OCI-LY7 (cell line): ENCODE results near the gene CREB3. TPM values are rescaled to one million over a fixed set of nuclear protein-coding genes. Genes with fewer than 3 reads are reported as not detected.

Experiments used
- BruUV-seq: library from RNA; stranded (reverse); fragments of 400-500 nt; replicated peaks from 2 replicates; lab custom pipeline; 2021; lab: Mats Ljungman, UMichigan
- CTCF ChIA-PET: fragments of 300-600 bp; sonication (Branson Sonifier 250); formaldehyde crosslinking; loops from one replicate; lab custom pipeline; 2022; ENCODE audit warnings: antibody characterized with exemption; ENCODE audit not compliant: unreplicated experiment; lab: Charles Lee
- POLR2A ChIA-PET: fragments of 300-600 bp; sonication (Branson Sonifier 250); formaldehyde crosslinking; loops from one replicate; lab custom pipeline; 2022; ENCODE audit warnings: antibody characterized with exemption; lab: Charles Lee
- DNase-seq: peaks from one replicate; pipeline ENCODE4 v3.0.0-alpha.2; 2015; ENCODE audit warnings: low spot score
- H2AFZ ChIP-seq: fragments of 200-600 bp; sonication (generic), shearing (Covaris generic); 2 replicates; pipeline ENCODE4 v1.6.1; 2014; ENCODE audit warnings: mild to moderate bottlenecking, antibody characterized with exemption, low read length, moderate library complexity
- H3K27ac ChIP-seq: fragments of 200-600 bp; sonication (generic); 2 replicates; pipeline ENCODE4 v1.5.1; 2014; ENCODE audit warnings: mixed run types, low read depth, mild to moderate bottlenecking, moderate library complexity, low read length, inconsistent platforms; ENCODE audit not compliant: poor library complexity, severe bottlenecking
- H3K36me3 ChIP-seq: fragments of 200-600 bp; sonication (generic); 2 replicates; pipeline ENCODE4 v1.6.1; 2014; ENCODE audit warnings: mild to moderate bottlenecking, antibody characterized with exemption, low read length, moderate library complexity, mixed read lengths; ENCODE audit not compliant: insufficient read depth
- H3K4me1 ChIP-seq: fragments of 200-600 bp; sonication (generic); 2 replicates; pipeline ENCODE4 v1.5.1; 2014; ENCODE audit warnings: mild to moderate bottlenecking, low read length; ENCODE audit not compliant: insufficient read depth, poor library complexity, severe bottlenecking
- H3K4me2 ChIP-seq: fragments of 200-600 bp; sonication (generic); 2 replicates; pipeline ENCODE4 v1.6.1; 2014; ENCODE audit warnings: mild to moderate bottlenecking, low read length
- H3K4me3 ChIP-seq: fragments of 200-600 bp; sonication (generic); 2 replicates; pipeline ENCODE4 v1.5.1; 2014; ENCODE audit warnings: mild to moderate bottlenecking, low read depth, low read length; ENCODE audit not compliant: poor library complexity, severe bottlenecking
- H3K79me2 ChIP-seq: fragments of 200-600 bp; sonication (generic); 2 replicates; pipeline ENCODE4 v1.6.1; 2016; ENCODE audit warnings: low read depth, mild to moderate bottlenecking, low read length, moderate library complexity, mixed read lengths; ENCODE audit not compliant: insufficient read depth
- H3K9me2 ChIP-seq: fragments of 200-600 bp; sonication (generic); 2 replicates; pipeline ENCODE4 v1.6.1; 2016; ENCODE audit warnings: mild to moderate bottlenecking, low read length, mixed read lengths; ENCODE audit not compliant: insufficient read depth
- H3K9me3 ChIP-seq: fragments of 200-600 bp; sonication (generic); 2 replicates; pipeline ENCODE4 v1.6.1; 2014; ENCODE audit warnings: mild to moderate bottlenecking, mixed run types, low read length, mixed read lengths
- H4K20me1 ChIP-seq: fragments of 200-600 bp; sonication (generic); 2 replicates; pipeline ENCODE4 v1.6.1; 2014; ENCODE audit warnings: mild to moderate bottlenecking, antibody characterized with exemption, low read length, moderate library complexity, mixed read lengths; ENCODE audit not compliant: insufficient read depth
- CTCF ChIP-seq: fragments of 200-600 bp; sonication (generic); conservative IDR thresholded peaks from 2 replicates; pipeline ENCODE4 v1.5.1; 2014; ENCODE audit warnings: mild to moderate bottlenecking, antibody characterized with exemption, low read length, moderate library complexity, mixed read lengths
- EZH2phosphoT487 ChIP-seq: fragments of 200-600 bp; sonication (generic); IDR thresholded peaks from 2 replicates; pipeline ENCODE4 v1.6.1; 2018; ENCODE audit warnings: low read depth, borderline replicate concordance, mild to moderate bottlenecking, mixed run types, antibody characterized with exemption, low read length, moderate library complexity, mixed read lengths
- intact Hi-C: fragments of 100-400 bp; cut with micrococcal nuclease; formaldehyde crosslinking; loops from one replicate; pipeline ENCODE4 v1.10.0; 2022; ENCODE audit not compliant: unreplicated experiment
- total RNA-seq, 2 experiments: library from RNA; depleted of rRNA in 1 of 2; stranded (reverse); fragments of >200 nt in 1 of 2; shearing (Covaris generic) in 1 of 2; gene quantifications; 2 replicates each; pipeline ENCODE4 v1.2.3, GENCODE V29; 2014 to 2022

The CREB3 gene
- total RNA-seq, 2 experiments from 2014 or later, result 18.2 to 23.0 TPM

GRCh38 chr9:35688558-35689541, 43.6 kb upstream of the CREB3 start:
- Histone ChIP-seq H3K27ac (no peak overlapping the region), H4K20me1 (no peaks in the 10 kb centered on the region), H3K79me2 (no peaks in the 10 kb centered on the region), H3K9me2 (no peaks in the 10 kb centered on the region), H3K4me1 (peaks cover 46% of the 10 kb centered on the region), H3K36me3 (no peaks in the 10 kb centered on the region), H3K4me2 (peak overlapping the region; percentile 60; the same call in 1 of the 2 replicates), H3K9me3 (no peaks in the 10 kb centered on the region), H2AFZ (no peak overlapping the region; the same call in 1 of the 2 replicates), H3K4me3 (no peak overlapping the region)
- intact Hi-C loops, result no loop called here
- POLR2A ChIA-PET, result interaction anchor here (0.6 to 1.6 kb wide), 5 partner anchors 23 to 88 kb away, joined by 3 to 7 read pairs (median 4); partner anchors contain the start of gene SIT1
- CTCF ChIA-PET, result interaction anchor here (0.8 to 1.5 kb wide), 3 partner anchors 8 to 41 kb away, joined by 3 to 5 read pairs (median 3); no protein-coding TSS in a partner anchor
- no TSS peak for BruUV-seq
- DNase-seq, result no peak
- TF ChIP-seq EZH2phosphoT487, result no peak
- no peak for TF ChIP-seq CTCF

GRCh38 chr9:35689542-35690293, 42.7 kb upstream of the CREB3 start, which contains the start of gene TPM2:
TSS of gene TPM2 (minus strand) at chr9:35689925. CDS start at chr9:35689817, 108 bp downstream.
- no peak for DNase-seq
- no peak within 1 kb of the TSS for H3K27ac ChIP-seq
- H3K9me3 ChIP-seq, result no peaks in the 10 kb centered on the region
- H3K4me3 ChIP-seq, result peak within 1 kb of the TSS; percentile 54
- ChIA-PET CTCF (no interaction called here), POLR2A (interaction anchor here (0.6 to 1.0 kb wide), 4 partner anchors 9 to 39 kb away, joined by 3 to 5 read pairs (median 4); no protein-coding TSS in a partner anchor)
- BruUV-seq, result no TSS peak
- H3K79me2 ChIP-seq, result no peaks in the 10 kb centered on the region
- no peaks in the 10 kb centered on the region for H3K9me2 ChIP-seq
- intact Hi-C loops, result no loop called here
- H3K4me1 ChIP-seq, result peaks cover 46% of the 10 kb centered on the region
- TF ChIP-seq EZH2phosphoT487, result no peak
- peak within 1 kb of the TSS; percentile 66 for H3K4me2 ChIP-seq
- H3K36me3 ChIP-seq, result no peaks in the 10 kb centered on the region
- H2AFZ ChIP-seq, result peak within 1 kb of the TSS; percentile 65
- H4K20me1 ChIP-seq, result no peaks in the 10 kb centered on the region

- no peaks in the 10 kb centered on the region for H3K9me3 ChIP-seq
- no peak for TF ChIP-seq CTCF
- TF ChIP-seq EZH2phosphoT487, result no peak
- ChIA-PET CTCF (no interaction called here), POLR2A (interaction anchor here (0.6 to 1.0 kb wide), 4 partner anchors 9 to 38 kb away, joined by 3 to 5 read pairs (median 4); no protein-coding TSS in a partner anchor)
- H2AFZ ChIP-seq, result peak overlapping the region; percentile 21; the same call in 1 of the 2 replicates
- BruUV-seq, result no TSS peak
- intact Hi-C loops, result no loop called here
- no peaks in the 10 kb centered on the region for H3K9me2 ChIP-seq
- H3K36me3 ChIP-seq, result no peaks in the 10 kb centered on the region
- peaks cover 46% of the 10 kb centered on the region for H3K4me1 ChIP-seq
- no peaks in the 10 kb centered on the region for H4K20me1 ChIP-seq
- H3K4me3 ChIP-seq, result peak overlapping the region; percentile 54
- no peak overlapping the region for H3K27ac ChIP-seq
- DNase-seq, result no peak
- peak overlapping the region; percentile 66 for H3K4me2 ChIP-seq
- H3K79me2 ChIP-seq, result no peaks in the 10 kb centered on the region
Observed at GRCh38 chr9:35690294-35690613, 42.2 kb upstream of the CREB3 start.
